K562 (cell line): ENCODE results near the gene CCDC9. TPM values are rescaled to one million over a fixed set of nuclear protein-coding genes. Genes with fewer than 3 reads are reported as not detected.

Experiments
- CREB1 ChIP-seq, 2 experiments: sonication (generic) in 1 of 2; formaldehyde crosslinking in 1 of 2; IDR thresholded peaks; 2 replicates each; pipeline versions ENCODE4 v1.6.1 to v1.8.0; 2012 to 2022; ENCODE audit warnings: inconsistent platforms in 1 of 2, mild to moderate bottlenecking in 1 of 2, missing genetic modification reagents in 1 of 2, moderate library complexity in 1 of 2
- FOXJ2 ChIP-seq: fragments of 200-800 bp; sonication (Bioruptor generic); IDR thresholded peaks from 2 replicates; pipeline ENCODE4 v1.6.1; 2016; ENCODE audit warnings: missing genetic modification characterization, missing compliant biosample characterization
- FUS ChIP-seq: fragments of 200-400 bp; formaldehyde crosslinking; optimal IDR thresholded peaks from 2 replicates; pipeline ENCODE3; 2017; ENCODE audit warnings: low read depth, low read length
- HDAC2 ChIP-seq: fragments of 450-650 bp; IDR thresholded peaks from 2 replicates; pipeline ENCODE4 v1.6.1; 2016; ENCODE audit warnings: mild to moderate bottlenecking
- HDAC3 ChIP-seq: fragments of 450-650 bp; IDR thresholded peaks from 2 replicates; pipeline ENCODE4 v1.6.1; 2018; ENCODE audit warnings: borderline replicate concordance, mild to moderate bottlenecking, moderate library complexity; ENCODE audit not compliant: partially characterized antibody
- LARP7 ChIP-seq: fragments of 450-650 bp; IDR thresholded peaks from 2 replicates; pipeline ENCODE4 v1.6.1; 2016
- MCM7 ChIP-seq, 2 experiments: fragments of 450-650 bp; IDR thresholded peaks; 2 replicates each; pipeline ENCODE4 v1.6.1; 2016 to 2018
- NFIC ChIP-seq: fragments of 450-650 bp; IDR thresholded peaks from 2 replicates; pipeline ENCODE4 v1.6.1; 2017; ENCODE audit warnings: mild to moderate bottlenecking, inconsistent platforms
- NFYB ChIP-seq: IDR thresholded peaks from 2 replicates; pipeline ENCODE4 v1.6.1; 2011; ENCODE audit warnings: mild to moderate bottlenecking, moderate library complexity; ENCODE audit not compliant: insufficient read length; ENCODE audit errors: extremely low read depth
- RBM25 ChIP-seq: fragments of 200-400 bp; formaldehyde crosslinking; IDR thresholded peaks from 2 replicates; pipeline ENCODE4 v1.6.1; 2018; ENCODE audit warnings: low read length, low read depth, moderate library complexity; ENCODE audit not compliant: severe bottlenecking
- SNRNP70 ChIP-seq: fragments of 200-400 bp; formaldehyde crosslinking; optimal IDR thresholded peaks from 2 replicates; pipeline ENCODE3; 2017; ENCODE audit warnings: low read depth, low read length
- ZNF24 ChIP-seq: fragments of 450-650 bp; IDR thresholded peaks from 2 replicates; pipeline ENCODE4 v1.6.1; 2016
- ZNF696 ChIP-seq: fragments of 250-450 bp; sonication (Bioruptor Pico); conservative IDR thresholded peaks from 2 replicates; pipeline ENCODE4 v1.4.0; 2020; ENCODE audit warnings: mild to moderate bottlenecking, moderate library complexity
- polyA plus RNA-seq, 8 experiments: library from polyadenylated mRNA; depleted of rRNA in 4 of 8; stranded (reverse) in 5 of 8; unstranded in 3 of 8; fragments of >200 nt; fragmentation: Nextera tagmentation in 2 of 8; fragmentation: Illumina TruSeq in 1 of 8; extraction: Ambion mirVana in 2 of 8; extraction: Trizol in 1 of 8; gene quantifications; 2 replicates each; pipeline versions ENCODE4 v1.2.1 to v1.2.3, GENCODE V29; 2011 to 2014; ENCODE audit warnings: inconsistent platforms in 1 of 8, missing spikeins in 1 of 8
- total RNA-seq, 7 experiments: library from RNA; depleted of rRNA in 6 of 7; stranded (reverse); fragments of >200 nt in 6 of 7; fragmentation: Illumina TruSeq in 2 of 7; extraction: Trizol in 2 of 7; gene quantifications; 2 replicates each; pipeline versions ENCODE4 v1.2.1 to v1.2.3, GENCODE V29; 2011 to 2021; ENCODE audit warnings: low replicate concordance in 1 of 7
- TF ChIP-seq, protein P1 (sequence below): fragments of 250-450 bp; sonication (Bioruptor Pico); IDR thresholded peaks from 2 replicates; pipeline ENCODE4 v1.9.0; 2021; ENCODE audit warnings: mild to moderate bottlenecking, inconsistent platforms
- TF ChIP-seq, protein P2 (sequence below): sonication (generic); formaldehyde crosslinking; IDR thresholded peaks from 2 replicates; pipeline ENCODE4 v1.8.0; 2022; ENCODE audit warnings: mild to moderate bottlenecking, missing genetic modification reagents
- TF ChIP-seq, protein P3 (sequence below): fragments of 450-650 bp; IDR thresholded peaks from 2 replicates; pipeline ENCODE4 v1.6.1; 2017; ENCODE audit warnings: antibody characterized with exemption
- TF ChIP-seq, protein P4 (sequence below): IDR thresholded peaks from 3 replicates; pipeline ENCODE4 v1.6.1; 2011; ENCODE audit warnings: borderline replicate concordance, mild to moderate bottlenecking, moderate library complexity; ENCODE audit not compliant: insufficient read length; ENCODE audit errors: extremely low read depth

CCDC9 gene
- total and polyA plus RNA-seq, 9 of the 15 experiments (the other 6 are each of a cell fraction or from before 2014, with no cell fraction given) = 0.23 to 38.6 (median 8.4) TPM

DNA sequence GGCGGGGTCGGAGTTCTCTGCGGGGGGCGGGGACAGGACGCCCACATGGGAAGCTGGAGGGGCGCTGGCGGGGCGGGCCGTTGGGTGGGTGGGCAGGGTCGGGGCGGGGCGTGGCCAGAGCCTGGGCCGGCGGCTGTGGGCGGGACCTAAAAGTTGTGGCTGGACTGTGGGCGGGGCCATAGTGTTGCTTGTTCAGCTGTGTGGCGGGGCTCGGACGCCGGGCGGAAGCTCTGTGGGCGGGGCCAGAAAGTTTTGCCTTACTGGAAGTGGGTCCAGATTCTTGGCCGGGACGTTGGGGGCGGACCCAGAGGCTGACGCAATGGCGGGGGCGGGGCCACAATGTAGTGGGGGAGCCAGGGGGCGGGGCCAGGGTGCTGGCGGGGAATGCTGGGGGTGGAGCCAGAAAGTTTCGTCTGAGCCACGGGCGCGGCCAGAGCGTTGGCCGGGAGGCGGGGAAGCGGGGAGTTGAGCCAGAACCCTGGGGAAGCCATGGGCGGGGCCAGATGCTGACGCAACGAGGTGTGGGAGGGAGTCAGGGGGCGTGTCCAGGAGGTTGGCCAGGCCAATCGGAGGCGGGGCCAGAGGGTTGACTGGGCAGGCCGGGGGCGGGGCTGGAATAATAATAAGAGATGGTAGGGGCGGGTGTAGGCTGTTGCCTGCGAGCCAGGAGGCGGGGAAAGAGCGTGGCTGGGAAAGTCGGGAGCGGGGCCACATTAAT is 527 bp downstream of the CCDC9 start (continued):
- TF ChIP-seq, protein P1, sequence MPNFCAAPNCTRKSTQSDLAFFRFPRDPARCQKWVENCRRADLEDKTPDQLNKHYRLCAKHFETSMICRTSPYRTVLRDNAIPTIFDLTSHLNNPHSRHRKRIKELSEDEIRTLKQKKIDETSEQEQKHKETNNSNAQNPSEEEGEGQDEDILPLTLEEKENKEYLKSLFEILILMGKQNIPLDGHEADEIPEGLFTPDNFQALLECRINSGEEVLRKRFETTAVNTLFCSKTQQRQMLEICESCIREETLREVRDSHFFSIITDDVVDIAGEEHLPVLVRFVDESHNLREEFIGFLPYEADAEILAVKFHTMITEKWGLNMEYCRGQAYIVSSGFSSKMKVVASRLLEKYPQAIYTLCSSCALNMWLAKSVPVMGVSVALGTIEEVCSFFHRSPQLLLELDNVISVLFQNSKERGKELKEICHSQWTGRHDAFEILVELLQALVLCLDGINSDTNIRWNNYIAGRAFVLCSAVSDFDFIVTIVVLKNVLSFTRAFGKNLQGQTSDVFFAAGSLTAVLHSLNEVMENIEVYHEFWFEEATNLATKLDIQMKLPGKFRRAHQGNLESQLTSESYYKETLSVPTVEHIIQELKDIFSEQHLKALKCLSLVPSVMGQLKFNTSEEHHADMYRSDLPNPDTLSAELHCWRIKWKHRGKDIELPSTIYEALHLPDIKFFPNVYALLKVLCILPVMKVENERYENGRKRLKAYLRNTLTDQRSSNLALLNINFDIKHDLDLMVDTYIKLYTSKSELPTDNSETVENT (CRISPR knock-in tag) = no peak
- TF ChIP-seq NFYB (no peak), SNRNP70 (no peak), MCM7 (IDR thresholded peaks at IDR 0.05) (no peak), ZNF696 (CRISPR knock-in tag) (no peak), HDAC3 (no peak), RBM25 (no peak), NFIC (no peak), HDAC2 (no peak), FUS (no peak), ZNF24 (no peak), LARP7 (no peak), FOXJ2 (tag) (no peak), CREB1 (IDR thresholded peaks at IDR 0.05) (peak; percentile 66), CREB1 (CRISPR knock-in tag; IDR thresholded peaks at IDR 0.05) (peak; percentile 65)
- TF ChIP-seq, protein P2, sequence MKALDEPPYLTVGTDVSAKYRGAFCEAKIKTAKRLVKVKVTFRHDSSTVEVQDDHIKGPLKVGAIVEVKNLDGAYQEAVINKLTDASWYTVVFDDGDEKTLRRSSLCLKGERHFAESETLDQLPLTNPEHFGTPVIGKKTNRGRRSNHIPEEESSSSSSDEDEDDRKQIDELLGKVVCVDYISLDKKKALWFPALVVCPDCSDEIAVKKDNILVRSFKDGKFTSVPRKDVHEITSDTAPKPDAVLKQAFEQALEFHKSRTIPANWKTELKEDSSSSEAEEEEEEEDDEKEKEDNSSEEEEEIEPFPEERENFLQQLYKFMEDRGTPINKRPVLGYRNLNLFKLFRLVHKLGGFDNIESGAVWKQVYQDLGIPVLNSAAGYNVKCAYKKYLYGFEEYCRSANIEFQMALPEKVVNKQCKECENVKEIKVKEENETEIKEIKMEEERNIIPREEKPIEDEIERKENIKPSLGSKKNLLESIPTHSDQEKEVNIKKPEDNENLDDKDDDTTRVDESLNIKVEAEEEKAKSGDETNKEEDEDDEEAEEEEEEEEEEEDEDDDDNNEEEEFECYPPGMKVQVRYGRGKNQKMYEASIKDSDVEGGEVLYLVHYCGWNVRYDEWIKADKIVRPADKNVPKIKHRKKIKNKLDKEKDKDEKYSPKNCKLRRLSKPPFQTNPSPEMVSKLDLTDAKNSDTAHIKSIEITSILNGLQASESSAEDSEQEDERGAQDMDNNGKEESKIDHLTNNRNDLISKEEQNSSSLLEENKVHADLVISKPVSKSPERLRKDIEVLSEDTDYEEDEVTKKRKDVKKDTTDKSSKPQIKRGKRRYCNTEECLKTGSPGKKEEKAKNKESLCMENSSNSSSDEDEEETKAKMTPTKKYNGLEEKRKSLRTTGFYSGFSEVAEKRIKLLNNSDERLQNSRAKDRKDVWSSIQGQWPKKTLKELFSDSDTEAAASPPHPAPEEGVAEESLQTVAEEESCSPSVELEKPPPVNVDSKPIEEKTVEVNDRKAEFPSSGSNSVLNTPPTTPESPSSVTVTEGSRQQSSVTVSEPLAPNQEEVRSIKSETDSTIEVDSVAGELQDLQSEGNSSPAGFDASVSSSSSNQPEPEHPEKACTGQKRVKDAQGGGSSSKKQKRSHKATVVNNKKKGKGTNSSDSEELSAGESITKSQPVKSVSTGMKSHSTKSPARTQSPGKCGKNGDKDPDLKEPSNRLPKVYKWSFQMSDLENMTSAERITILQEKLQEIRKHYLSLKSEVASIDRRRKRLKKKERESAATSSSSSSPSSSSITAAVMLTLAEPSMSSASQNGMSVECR (CRISPR knock-in tag) = no peak
- TF ChIP-seq, protein P3, sequence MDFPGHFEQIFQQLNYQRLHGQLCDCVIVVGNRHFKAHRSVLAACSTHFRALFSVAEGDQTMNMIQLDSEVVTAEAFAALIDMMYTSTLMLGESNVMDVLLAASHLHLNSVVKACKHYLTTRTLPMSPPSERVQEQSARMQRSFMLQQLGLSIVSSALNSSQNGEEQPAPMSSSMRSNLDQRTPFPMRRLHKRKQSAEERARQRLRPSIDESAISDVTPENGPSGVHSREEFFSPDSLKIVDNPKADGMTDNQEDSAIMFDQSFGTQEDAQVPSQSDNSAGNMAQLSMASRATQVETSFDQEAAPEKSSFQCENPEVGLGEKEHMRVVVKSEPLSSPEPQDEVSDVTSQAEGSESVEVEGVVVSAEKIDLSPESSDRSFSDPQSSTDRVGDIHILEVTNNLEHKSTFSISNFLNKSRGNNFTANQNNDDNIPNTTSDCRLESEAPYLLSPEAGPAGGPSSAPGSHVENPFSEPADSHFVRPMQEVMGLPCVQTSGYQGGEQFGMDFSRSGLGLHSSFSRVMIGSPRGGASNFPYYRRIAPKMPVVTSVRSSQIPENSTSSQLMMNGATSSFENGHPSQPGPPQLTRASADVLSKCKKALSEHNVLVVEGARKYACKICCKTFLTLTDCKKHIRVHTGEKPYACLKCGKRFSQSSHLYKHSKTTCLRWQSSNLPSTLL = no peak
- TF ChIP-seq, protein P4, sequence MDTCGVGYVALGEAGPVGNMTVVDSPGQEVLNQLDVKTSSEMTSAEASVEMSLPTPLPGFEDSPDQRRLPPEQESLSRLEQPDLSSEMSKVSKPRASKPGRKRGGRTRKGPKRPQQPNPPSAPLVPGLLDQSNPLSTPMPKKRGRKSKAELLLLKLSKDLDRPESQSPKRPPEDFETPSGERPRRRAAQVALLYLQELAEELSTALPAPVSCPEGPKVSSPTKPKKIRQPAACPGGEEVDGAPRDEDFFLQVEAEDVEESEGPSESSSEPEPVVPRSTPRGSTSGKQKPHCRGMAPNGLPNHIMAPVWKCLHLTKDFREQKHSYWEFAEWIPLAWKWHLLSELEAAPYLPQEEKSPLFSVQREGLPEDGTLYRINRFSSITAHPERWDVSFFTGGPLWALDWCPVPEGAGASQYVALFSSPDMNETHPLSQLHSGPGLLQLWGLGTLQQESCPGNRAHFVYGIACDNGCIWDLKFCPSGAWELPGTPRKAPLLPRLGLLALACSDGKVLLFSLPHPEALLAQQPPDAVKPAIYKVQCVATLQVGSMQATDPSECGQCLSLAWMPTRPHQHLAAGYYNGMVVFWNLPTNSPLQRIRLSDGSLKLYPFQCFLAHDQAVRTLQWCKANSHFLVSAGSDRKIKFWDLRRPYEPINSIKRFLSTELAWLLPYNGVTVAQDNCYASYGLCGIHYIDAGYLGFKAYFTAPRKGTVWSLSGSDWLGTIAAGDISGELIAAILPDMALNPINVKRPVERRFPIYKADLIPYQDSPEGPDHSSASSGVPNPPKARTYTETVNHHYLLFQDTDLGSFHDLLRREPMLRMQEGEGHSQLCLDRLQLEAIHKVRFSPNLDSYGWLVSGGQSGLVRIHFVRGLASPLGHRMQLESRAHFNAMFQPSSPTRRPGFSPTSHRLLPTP = no peak
